AG04449 (cell line): Measurements from ENCODE around the gene DNLZ.
"Not testable (repeated sequence)": the region's sequence is repeated elsewhere in the genome, so short reads cannot be mapped to it uniquely, and the experiment has no call there.

Source experiments
- CTCF ChIA-PET: fragments of 350-600 bp; formaldehyde crosslinking; extraction: SDS; loops from one replicate; lab custom pipeline; 2021; ENCODE audit warnings: antibody characterized with exemption; lab: Yijun Ruan, JAX
- POLR2A ChIA-PET: fragments of 400-600, 350-600 bp; formaldehyde crosslinking; extraction: SDS; loops from one replicate; lab custom pipeline; 2020; ENCODE audit warnings: antibody characterized with exemption, inconsistent platforms; lab: Yijun Ruan, JAX
- DNase-seq: peaks from one replicate; pipeline ENCODE4 v3.0.0-alpha.2; 2010; ENCODE audit warnings: low read depth, low spot score
- H3K4me3 ChIP-seq: 2 replicates; pipeline ENCODE4 v1.5.1; 2011; ENCODE audit warnings: low read depth, mild to moderate bottlenecking, control low read depth, low read length
- TF ChIP-seq, protein P1 (sequence below): IDR thresholded peaks from one replicate; pipeline ENCODE4 v1.5.1; 2011; ENCODE audit warnings: mild to moderate bottlenecking, moderate library complexity, low read length, control low read depth, inconsistent platforms; ENCODE audit not compliant: insufficient read depth; ENCODE audit errors: missing control alignments

Gene DNLZ

DNA sequence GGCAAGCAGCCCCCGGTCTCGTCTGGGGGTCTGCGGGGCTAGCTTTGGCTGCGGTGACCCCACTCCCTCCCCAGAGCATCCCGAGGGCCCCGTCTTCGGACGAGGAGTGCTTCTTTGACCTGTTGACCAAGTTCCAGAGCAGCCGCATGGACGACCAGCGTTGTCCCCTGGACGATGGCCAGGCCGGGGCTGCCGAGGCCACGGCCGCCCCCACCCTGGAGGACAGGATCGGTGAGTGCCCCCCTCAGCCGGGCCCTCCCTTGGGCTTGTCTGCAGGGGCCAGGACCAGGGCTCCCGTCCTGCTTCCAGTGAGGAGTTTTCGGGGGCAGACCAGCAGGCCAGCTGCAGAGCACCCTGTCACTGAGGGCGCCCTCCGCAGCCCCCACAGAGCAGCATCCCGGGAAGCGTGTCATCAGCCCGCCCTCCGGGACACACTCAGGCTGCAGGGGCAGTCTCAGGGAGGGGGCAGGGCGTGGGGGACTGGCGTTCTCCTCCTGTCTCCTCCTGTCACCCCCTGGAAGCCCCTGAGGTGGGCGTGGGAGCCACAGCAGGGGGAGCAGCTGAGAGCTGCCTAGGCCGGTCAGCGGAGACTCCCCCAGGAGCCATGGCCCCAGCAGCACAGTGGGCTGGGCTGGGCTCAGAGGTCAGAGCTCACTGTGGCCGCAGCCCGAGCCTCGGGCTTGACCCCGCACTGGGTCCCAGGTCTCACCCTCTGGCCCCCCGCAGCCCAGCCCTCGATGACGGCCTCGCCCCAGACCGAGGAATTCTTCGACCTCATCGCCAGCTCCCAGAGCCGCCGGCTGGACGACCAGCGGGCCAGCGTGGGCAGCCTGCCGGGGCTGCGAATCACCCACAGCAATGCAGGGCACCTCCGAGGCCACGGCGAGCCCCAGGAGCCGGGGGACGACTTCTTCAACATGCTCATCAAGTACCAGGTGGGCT lies 7.7 kb downstream of the DNLZ start:
- DNase-seq = no peak
- TF ChIP-seq, protein P1, sequence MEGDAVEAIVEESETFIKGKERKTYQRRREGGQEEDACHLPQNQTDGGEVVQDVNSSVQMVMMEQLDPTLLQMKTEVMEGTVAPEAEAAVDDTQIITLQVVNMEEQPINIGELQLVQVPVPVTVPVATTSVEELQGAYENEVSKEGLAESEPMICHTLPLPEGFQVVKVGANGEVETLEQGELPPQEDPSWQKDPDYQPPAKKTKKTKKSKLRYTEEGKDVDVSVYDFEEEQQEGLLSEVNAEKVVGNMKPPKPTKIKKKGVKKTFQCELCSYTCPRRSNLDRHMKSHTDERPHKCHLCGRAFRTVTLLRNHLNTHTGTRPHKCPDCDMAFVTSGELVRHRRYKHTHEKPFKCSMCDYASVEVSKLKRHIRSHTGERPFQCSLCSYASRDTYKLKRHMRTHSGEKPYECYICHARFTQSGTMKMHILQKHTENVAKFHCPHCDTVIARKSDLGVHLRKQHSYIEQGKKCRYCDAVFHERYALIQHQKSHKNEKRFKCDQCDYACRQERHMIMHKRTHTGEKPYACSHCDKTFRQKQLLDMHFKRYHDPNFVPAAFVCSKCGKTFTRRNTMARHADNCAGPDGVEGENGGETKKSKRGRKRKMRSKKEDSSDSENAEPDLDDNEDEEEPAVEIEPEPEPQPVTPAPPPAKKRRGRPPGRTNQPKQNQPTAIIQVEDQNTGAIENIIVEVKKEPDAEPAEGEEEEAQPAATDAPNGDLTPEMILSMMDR = no peak
- no peak overlapping the region for H3K4me3 ChIP-seq
- POLR2A ChIA-PET = interaction anchor here (1.2 kb wide), 1 partner anchor 9 kb away, joined by 4 read pairs; no protein-coding TSS in a partner anchor
- CTCF ChIA-PET = interaction anchor here (5.9 kb wide), 1 partner anchor 9 kb away, joined by 32 read pairs; the partner anchor contains the start of gene DNLZ

DNA sequence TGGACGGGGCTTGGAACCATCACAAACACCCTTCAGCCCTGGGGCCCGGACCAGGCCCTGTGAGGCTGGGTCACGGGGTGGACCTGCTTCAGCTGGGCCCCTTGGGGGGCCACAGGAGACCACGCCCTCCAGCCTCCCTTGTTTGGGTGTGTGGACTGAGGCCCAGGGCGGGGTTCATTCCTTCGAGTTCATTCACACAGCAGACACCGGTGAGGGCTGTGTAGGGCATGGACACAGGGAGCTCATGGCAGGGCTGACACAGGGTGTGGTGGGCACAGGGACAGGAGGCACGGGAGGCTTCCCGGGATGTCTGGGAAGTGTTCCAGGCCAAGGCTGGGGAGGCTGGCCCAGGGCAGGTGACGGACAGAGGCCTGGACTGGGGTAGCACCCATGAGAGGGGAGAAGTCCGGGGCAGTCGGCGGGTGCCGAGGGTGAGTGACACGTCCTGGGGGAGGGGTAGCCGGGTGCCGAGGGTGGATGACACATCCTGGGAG lies 8.9 kb downstream of the DNLZ start:
- TF ChIP-seq, protein P1 = no peak
- CTCF ChIA-PET = interaction anchor here (1.0 to 5.9 kb wide), 3 partner anchors 10 to 15 kb away, joined by 3 to 32 read pairs (median 6); partner anchors contain the start of gene DNLZ
- no peak overlapping the region for H3K4me3 ChIP-seq
- DNase-seq = no peak
- POLR2A ChIA-PET = interaction anchor here (1.3 to 1.9 kb wide), 2 partner anchors 8 to 9 kb away, joined by 5 to 15 read pairs; partner anchors contain the start of gene DNLZ

DNA sequence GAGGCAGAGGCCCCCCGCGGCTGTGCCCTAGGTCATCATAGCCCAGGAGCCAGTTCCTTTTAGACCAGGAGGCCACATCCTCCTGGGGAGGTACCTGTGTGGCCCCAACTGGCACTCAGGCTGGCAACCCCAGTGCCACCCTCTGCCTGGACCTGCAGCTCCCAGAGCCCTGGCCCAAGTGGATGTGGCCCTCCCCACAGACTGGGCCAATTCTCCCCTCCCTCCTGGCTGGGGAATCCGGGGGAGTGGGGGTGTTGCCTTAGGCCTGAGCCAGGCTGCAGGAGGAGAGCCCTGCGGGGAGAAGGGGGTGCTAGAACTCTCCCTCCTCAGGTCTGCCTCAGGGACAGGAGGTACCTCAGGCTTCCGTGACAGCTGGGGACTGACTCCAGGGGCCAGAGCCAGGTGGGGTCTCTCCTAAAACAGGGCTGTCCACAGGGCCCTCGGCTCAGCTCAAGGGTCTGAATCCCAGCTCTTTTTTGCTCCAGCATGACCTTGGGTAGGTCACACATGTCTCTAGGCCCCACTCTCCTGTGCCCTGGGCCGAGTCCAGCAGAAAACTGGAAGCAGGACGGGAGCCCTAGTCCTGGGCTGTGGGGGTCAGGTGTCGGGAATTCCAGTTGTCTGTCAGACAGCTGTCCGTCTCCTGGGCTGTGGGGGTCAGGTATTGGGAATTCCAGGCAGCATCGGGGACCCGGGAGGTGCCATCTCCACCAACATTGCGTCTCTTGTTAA lies 9.6 kb downstream of the DNLZ start:
- H3K4me3 ChIP-seq = no peak overlapping the region
- POLR2A ChIA-PET = interaction anchor here (1.3 to 1.9 kb wide), 2 partner anchors 8 to 9 kb away, joined by 5 to 15 read pairs; partner anchors contain the start of gene DNLZ
- DNase-seq = no peak

DNA sequence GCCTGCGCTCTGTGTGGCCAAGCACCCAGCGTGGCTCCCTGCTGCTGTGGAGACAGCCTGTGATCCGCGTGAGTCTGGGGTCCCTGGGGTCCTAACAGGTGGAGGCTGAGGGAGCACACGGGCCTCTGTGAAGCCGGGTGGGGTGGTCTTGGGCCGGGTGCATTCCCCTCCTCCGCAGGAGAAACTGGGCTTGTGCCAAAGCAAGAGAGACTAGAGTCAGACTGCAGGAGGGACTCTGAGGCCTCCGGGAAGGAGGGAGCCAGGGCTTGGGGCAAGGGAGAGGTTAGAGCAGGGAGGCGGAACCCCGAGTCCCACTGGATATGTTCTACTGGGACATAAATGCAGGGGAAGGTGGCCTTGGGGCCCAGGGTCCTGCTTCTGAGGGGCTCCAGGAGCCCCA lies 10.5 kb downstream of the DNLZ start:
- DNase-seq = no peak
- ChIA-PET CTCF (interaction anchor here (0.8 to 5.9 kb wide), 2 partner anchors 11 to 40 kb away, joined by 3 to 32 read pairs; partner anchors contain the start of gene DNLZ), POLR2A (interaction anchor here (0.5 to 1.9 kb wide), 2 partner anchors 10 to 14 kb away, joined by 3 to 15 read pairs; partner anchors contain the start of gene DNLZ)
- no peak overlapping the region for H3K4me3 ChIP-seq
- TF ChIP-seq, protein P1 = no peak

More for the DNA sequence above, 9.6 kb downstream of the DNLZ start:
- CTCF ChIA-PET = interaction anchor here (1.0 to 5.9 kb wide), 3 partner anchors 10 to 14 kb away, joined by 3 to 32 read pairs (median 6); partner anchors contain the start of gene DNLZ
- TF ChIP-seq, protein P1 = no peak

DNA sequence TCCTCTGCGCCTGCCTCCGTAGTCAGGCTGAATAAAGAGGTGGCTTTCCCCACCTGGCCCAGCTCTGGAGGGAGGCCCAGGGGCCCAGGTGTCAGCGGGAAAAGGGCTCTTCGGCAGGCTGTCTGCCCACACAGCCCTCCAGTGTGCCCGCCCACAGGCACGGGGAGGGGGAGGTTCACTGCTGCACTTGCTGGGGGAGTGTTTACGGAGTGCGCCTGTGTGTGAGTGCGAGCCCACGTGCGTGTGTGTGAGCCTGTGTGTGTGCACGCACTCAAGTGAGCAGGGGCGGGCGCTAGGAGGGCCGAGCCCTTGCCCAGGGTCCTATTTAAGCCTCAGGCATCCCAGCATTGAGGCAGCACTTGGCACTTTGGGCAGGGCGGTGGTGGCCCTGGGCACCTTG lies 10.9 kb downstream of the DNLZ start:
- no peak for DNase-seq
- POLR2A ChIA-PET = interaction anchor here (0.5 kb wide), 1 partner anchor 14 kb away, joined by 3 read pairs; no protein-coding TSS in a partner anchor
- no peak overlapping the region for H3K4me3 ChIP-seq
- TF ChIP-seq, protein P1 = no peak
- CTCF ChIA-PET = interaction anchor here (0.8 to 5.9 kb wide), 2 partner anchors 12 to 40 kb away, joined by 3 to 32 read pairs; partner anchors contain the start of gene DNLZ

DNA sequence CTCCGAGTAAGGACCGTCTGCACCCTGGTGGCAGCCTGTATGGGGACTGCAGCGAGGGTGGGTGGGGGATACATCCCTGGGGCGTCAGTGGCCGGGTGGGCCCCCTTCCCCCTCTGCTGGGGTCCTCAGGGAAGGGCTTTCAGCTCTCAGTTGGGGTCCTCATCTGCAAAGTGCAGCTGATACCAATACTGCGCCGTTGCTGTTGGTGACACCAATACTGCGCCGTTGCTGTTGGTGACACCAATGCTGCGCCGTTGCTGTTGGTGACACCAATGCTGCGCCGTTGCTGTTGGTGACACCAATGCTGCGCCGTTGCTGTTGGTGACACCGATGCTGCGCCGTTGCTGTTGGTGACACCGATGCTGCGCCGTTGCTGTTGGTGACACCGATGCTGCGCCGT lies 11.7 kb downstream of the DNLZ start:
- not testable (repeated sequence) for DNase-seq

More for the DNA sequence above, 11.7 kb downstream of the DNLZ start:
- POLR2A ChIA-PET, H3K4me3 ChIP-seq: not testable (repeated sequence)
- CTCF ChIA-PET = interaction anchor here (5.9 kb wide), 1 partner anchor 13 kb away, joined by 32 read pairs; the partner anchor contains the start of gene DNLZ
